ENCODE results near the gene SLC35A3.

SLC35A3 gene

GRCh38 chr1:100075773-100076172 lies 106.0 kb downstream of the SLC35A3 start:
- TF ChIP-seq CTCF (conservative IDR thresholded peaks at IDR 0.05; ENCODE audit: low read depth, low read length) = no peak
- peak; percentile 23 for DNase-seq (ENCODE audit: low read depth)

GRCh38 chr1:100076319-100076718 lies 106.5 kb downstream of the SLC35A3 start:
- TF ChIP-seq CTCF (conservative IDR thresholded peaks at IDR 0.05; ENCODE audit: low read depth, low read length) = no peak
- no peak overlapping the region for H3K4me3 ChIP-seq (ENCODE audit: low read depth, low read length)
- no peak for DNase-seq (ENCODE audit: low read depth)

More at GRCh38 chr1:100075773-100076172, 106.0 kb downstream of the SLC35A3 start:
- no peak overlapping the region for H3K4me3 ChIP-seq (ENCODE audit: low read depth, low read length)

- no peak for TF ChIP-seq CTCF (conservative IDR thresholded peaks at IDR 0.05; ENCODE audit: low read depth, low read length)
- no peak for DNase-seq (ENCODE audit: low read depth)
- H3K4me3 ChIP-seq (ENCODE audit: low read depth, low read length) = no peak overlapping the region
These were observed 106.9 kb downstream of the SLC35A3 start for GRCh38 chr1:100076744-100077143.

- peak; percentile 78 for DNase-seq (ENCODE audit: low read depth)
- TF ChIP-seq CTCF (conservative IDR thresholded peaks at IDR 0.05; ENCODE audit: low read depth, low read length) = no peak
- H3K4me3 ChIP-seq (ENCODE audit: low read depth, low read length) = no peak overlapping the region
These were observed 107.7 kb downstream of the SLC35A3 start for GRCh38 chr1:100077531-100077930.

GRCh38 chr1:100080331-100080730 lies 110.5 kb downstream of the SLC35A3 start:
- no peak for DNase-seq (ENCODE audit: low read depth)
- TF ChIP-seq CTCF (conservative IDR thresholded peaks at IDR 0.05; ENCODE audit: low read depth, low read length) = no peak
- no peak overlapping the region for H3K4me3 ChIP-seq (ENCODE audit: low read depth, low read length)

Measured in choroid plexus epithelial cell (primary cell).